Stimulated activated CD8-positive, alpha-beta memory T cell treated with anti-CD3 and anti-CD28 coated beads, Interleukin-12 subunit alpha, Interleukin-12 subunit beta, amount 100 ng/mL, for 24 hours (primary cell): ENCODE results near the gene COQ6.
"Not testable (repeated sequence)": the region's sequence is repeated elsewhere in the genome, so short reads cannot be mapped to it uniquely, and the experiment has no call there.

Experiments used
- DNase-seq: peaks from one replicate; pipeline ENCODE4 v3.0.0-alpha.2; 2020; ENCODE audit errors: extremely low read depth

The COQ6 gene

DNA sequence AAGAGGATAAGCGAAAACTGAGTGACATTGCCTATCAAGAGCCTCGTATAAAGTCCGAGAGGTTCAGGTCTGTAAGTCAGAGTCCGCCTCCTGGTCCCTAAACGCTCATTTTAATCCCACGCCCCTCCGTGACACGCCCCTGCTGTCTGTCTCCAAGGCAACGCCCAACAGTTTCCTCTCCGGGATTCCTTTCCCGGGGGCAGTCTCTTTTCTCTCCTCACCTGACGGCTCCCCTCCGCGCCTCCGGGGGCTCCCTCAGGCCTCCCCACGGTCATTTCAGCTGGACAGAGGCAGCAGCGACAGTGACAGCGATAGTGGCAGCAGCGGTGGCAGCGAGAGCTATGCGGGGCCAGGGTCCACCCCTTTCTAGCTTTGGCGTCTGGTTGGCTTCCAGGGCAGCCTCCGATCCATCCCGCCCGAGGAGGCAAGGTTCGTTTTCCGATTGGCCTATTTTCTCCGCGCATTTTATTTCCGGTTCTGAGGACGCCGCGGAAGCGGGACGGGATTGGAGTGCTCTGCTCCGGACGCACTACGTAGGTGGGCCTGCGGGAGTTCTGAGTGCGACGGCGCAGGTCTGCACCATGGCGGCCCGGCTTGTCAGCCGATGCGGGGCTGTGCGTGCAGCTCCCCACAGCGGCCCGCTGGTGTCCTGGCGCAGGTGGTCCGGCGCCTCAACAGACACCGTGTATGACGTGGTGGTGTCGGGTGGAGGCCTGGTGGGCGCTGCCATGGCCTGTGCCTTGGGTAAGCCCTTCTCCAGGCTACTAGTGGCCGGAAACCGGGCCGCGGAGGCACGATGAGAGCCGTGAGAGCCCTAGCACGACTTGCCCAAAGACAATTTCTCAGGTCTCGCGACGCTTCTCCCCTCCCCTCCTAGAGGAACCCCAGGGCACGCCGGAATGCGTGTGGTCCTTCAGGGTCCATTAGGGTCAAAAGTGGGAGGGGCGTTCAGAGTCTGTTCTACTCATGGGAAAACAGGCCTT is at the start of gene COQ6, which contains the start of gene FAM161B:
COQ6 (plus strand) TSS at position 551 of the 983 bp plus-strand sequence; CDS start at position 582, 31 bp downstream.
FAM161B (minus strand) TSS at position 343 of the 983 bp plus-strand sequence; CDS start at position 275, 68 bp downstream.
- DNase-seq = peak; percentile 82

DNA sequence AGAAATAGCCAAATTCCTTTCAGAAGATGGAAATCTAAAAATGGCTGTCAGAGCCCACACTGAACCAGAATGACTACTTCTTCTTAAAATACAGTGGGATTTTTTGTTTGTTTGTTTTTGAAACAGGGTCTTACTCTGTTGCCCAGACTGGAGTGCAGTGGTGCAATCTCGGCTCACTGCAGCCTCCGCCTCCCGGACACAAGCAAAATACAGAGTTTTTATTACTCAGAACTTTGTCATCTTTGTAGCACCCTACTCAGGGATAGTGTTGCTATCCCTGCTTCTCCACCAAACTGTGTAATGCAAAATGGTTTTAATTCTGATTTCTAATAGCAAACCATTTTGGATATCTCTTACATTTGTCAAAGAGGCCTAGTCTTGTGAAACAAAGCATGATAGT is 47.1 kb upstream of the COQ6 start:
- DNase-seq = no peak

GRCh38 chr14:73909681-73910080 is 40.4 kb upstream of the COQ6 start:
- DNase-seq = no peak

GRCh38 chr14:73913256-73913655 is 36.8 kb upstream of the COQ6 start:
- DNase-seq = no peak

DNA sequence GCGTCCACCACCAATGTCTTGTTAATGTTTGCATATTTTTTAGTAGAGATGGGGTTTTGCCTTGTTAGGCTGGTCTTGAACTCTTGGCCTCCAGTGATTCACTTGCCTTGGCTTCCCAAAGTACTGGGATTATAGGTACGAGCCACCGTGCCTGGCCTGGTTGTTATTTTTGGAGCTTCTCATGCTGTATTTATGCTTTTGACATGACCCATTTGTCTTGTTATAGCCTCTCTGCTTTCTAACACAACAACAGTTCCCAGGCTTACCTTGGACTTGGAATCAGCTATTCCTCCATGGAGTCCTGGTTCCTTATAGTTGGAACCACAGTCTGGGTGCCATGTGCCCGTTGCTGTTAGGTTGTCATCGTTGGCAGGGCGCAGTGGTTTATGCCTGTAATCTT is 33.8 kb upstream of the COQ6 start:
- no peak for DNase-seq

- DNase-seq = not testable (repeated sequence)
These were observed 30.6 kb upstream of the COQ6 start for GRCh38 chr14:73919457-73919856.

GRCh38 chr14:73924337-73924736 is 25.8 kb upstream of the COQ6 start:
- DNase-seq = no peak

GRCh38 chr14:73935666-73936065 is 14.4 kb upstream of the COQ6 start:
- no peak for DNase-seq

DNA sequence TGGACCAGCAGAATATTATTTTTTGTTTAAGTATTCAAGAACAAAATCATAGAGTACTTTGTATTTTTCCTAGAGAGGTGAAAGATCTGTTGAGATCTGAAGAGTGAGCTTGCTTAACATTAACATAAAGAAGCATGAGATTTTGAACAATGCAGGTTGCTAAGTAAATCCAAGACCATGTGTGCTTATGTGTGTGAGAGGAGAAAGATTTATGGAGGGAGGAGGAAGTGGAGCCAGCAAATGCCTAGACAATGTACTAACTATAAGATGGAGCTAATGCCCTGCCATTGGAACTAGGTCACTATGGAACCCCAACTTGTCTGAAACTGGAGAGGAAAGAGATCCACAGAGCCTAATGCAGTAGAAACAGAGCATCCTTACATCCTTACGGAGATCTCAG is 13.6 kb upstream of the COQ6 start:
- no peak for DNase-seq

GRCh38 chr14:73937012-73937411 is 13.1 kb upstream of the COQ6 start:
- DNase-seq = no peak

GRCh38 chr14:73942180-73942579 is 7.9 kb upstream of the COQ6 start:
- no peak for DNase-seq

GRCh38 chr14:73943083-73943482 is 7.0 kb upstream of the COQ6 start:
- no peak for DNase-seq

- no peak for DNase-seq
These were observed 5.5 kb upstream of the COQ6 start for GRCh38 chr14:73944432-73945158.

GRCh38 chr14:73945159-73945670 is 4.9 kb upstream of the COQ6 start:
- no peak for DNase-seq

DNA sequence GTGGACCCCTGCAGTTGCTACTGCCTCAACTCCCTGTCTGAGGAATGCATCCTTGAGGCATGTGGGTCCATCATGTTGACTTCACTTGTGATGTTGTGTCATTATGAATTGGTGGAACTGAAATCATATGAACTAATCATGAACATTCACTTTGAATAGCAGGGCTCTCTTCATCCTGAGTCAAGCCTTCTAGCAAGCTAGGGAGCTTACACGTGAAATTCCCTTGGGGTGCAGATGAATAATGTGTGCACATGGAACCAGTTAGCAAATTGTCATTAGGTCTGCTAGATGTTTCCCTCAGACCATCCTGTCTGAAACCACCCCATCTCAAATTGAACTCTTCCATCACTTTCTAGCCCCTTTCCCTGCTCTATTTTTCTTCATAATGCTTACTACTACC is 3.6 kb downstream of the COQ6 start:
- no peak for DNase-seq

DNA sequence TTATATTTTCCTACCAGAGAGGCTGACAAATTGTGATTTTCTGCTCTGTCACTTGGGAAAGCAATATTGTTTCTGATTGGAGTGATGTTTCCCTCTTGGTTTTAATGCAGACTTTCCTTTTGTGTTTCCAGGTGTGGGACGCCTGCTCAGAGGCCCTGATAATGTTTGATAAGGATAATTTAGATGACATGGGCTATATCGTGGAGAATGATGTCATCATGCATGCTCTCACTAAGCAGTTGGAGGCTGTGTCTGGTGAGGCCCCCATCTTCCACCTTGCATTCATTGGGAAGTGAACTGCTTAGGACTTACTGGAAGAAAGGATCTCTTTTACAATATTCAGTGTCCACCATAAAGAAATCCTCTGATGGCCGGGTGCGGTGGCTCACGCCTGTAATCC is 5.6 kb downstream of the COQ6 start:
- DNase-seq = no peak

GRCh38 chr14:73958591-73958990 is 8.5 kb downstream of the COQ6 start:
- DNase-seq = no peak

- no peak for DNase-seq
These were observed 11.1 kb downstream of the COQ6 start for GRCh38 chr14:73961192-73961591.

DNA sequence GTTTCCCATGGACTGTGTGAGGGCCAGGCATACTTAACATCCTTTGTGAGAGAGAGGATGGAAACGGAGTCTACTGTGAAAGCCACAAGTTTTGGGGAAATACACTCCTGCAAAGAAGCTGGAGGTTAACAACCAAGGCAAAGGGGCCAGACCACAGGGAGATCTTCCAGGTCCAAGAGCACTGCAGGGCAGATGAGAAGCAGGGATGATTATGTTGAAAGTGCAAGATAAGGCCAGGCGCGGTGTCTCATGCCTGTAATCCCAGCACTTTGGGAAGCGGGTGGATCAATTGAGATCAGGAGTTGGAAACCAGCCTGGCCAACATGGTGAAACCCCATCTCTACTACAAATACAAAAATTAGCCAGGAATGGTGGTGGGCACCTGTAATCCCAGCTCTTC is 15.1 kb downstream of the COQ6 start:
- DNase-seq = no peak

- DNase-seq = no peak
These were observed 18.8 kb downstream of the COQ6 start for GRCh38 chr14:73968885-73969284.

DNA sequence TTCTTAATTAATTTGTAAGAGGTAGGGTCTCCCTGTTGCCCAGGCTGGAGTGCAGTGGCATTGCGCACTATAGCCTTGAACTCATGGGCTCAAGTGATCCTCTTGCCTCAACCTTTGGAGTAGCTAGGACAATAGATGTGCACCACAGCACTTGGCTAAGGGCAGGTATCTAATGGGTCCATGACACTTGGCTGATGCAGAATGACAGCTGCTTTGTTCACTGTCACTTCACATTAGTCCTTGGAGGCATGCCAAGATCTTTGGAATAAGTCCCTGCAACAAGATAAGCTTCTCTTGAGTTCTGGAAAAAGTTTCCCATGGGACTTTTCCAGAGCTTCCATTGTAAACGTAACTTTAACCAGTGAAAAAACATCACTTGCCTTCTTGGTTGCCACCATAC is 23.4 kb downstream of the COQ6 start:
- DNase-seq = no peak

DNA sequence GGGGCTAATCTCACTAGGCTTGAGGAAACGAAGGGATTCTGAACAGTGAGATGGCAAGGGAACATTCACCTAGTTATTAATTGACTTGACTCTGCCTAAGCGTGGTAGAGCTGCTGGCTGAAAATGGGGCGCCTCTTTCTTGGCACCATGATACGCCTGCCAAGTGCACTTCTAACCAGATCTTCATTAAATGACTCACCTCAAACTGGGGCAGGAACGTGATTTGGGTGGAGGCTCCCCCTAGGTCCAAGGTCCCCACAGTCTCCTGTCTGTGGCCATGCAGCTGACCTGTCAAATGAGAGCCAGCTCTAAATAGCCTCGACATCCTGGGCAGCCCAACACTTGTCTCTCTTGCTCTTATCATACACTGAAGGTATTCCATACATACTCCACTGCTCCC is 26.0 kb downstream of the COQ6 start:
- no peak for DNase-seq

- DNase-seq = no peak
These were observed 27.8 kb downstream of the COQ6 start for GRCh38 chr14:73977896-73978295.
